HS-5 (cell line): ENCODE data around the gene PKP4.
"Not testable (repeated sequence)": the region's sequence is repeated elsewhere in the genome, so short reads cannot be mapped to it uniquely, and the experiment has no call there.

Experiments
- DNase-seq: peaks from one replicate; pipeline ENCODE4 v3.0.0-alpha.2; 2012; ENCODE audit warnings: low read depth

PKP4 gene

GRCh38 chr2:158686210-158686691 is 229.5 kb downstream of the PKP4 start:
- DNase-seq, result no peak

- no peak for DNase-seq
These were observed 230.6 kb downstream of the PKP4 start for GRCh38 chr2:158687315-158687714.

GRCh38 chr2:158688721-158689120 is 232.0 kb downstream of the PKP4 start:
- peak; percentile 77 for DNase-seq

- no peak for DNase-seq
These were observed 232.6 kb downstream of the PKP4 start for GRCh38 chr2:158689391-158689790.

GRCh38 chr2:158690823-158691222 is 234.1 kb downstream of the PKP4 start:
- no peak for DNase-seq

GRCh38 chr2:158691619-158692018 is 234.9 kb downstream of the PKP4 start:
- no peak for DNase-seq

- DNase-seq, result no peak
These were observed 235.8 kb downstream of the PKP4 start for GRCh38 chr2:158692372-158693103.

GRCh38 chr2:158693476-158693875 is 236.7 kb downstream of the PKP4 start:
- no peak for DNase-seq

- no peak for DNase-seq
These were observed 238.6 kb downstream of the PKP4 start for GRCh38 chr2:158695305-158695704.

GRCh38 chr2:158695744-158696143 is 239.0 kb downstream of the PKP4 start:
- DNase-seq, result not testable (repeated sequence)

GRCh38 chr2:158699323-158699722 is 242.6 kb downstream of the PKP4 start:
- DNase-seq, result no peak

GRCh38 chr2:158701101-158701500 is 244.3 kb downstream of the PKP4 start:
- DNase-seq, result no peak

- DNase-seq, result no peak
These were observed 246.0 kb downstream of the PKP4 start for GRCh38 chr2:158702740-158703139.

- not testable (repeated sequence) for DNase-seq
These were observed 248.1 kb downstream of the PKP4 start for GRCh38 chr2:158704724-158705465.

- DNase-seq, result no peak
These were observed 256.2 kb downstream of the PKP4 start for GRCh38 chr2:158712791-158713522.

- DNase-seq, result no peak
These were observed 256.9 kb downstream of the PKP4 start for GRCh38 chr2:158713523-158714138.

- no peak for DNase-seq
These were observed 257.7 kb downstream of the PKP4 start for GRCh38 chr2:158714420-158714819.

GRCh38 chr2:158715357-158715756 is 258.6 kb downstream of the PKP4 start:
- DNase-seq, result no peak

- DNase-seq, result no peak
These were observed 259.5 kb downstream of the PKP4 start for GRCh38 chr2:158716121-158716791.

- no peak for DNase-seq
These were observed 260.2 kb downstream of the PKP4 start for GRCh38 chr2:158716921-158717320.

- DNase-seq, result no peak
These were observed 260.8 kb downstream of the PKP4 start for GRCh38 chr2:158717366-158718195.
